Measurements from ENCODE around the gene TST. TPM values are rescaled to one million over a fixed set of nuclear protein-coding genes. Genes with fewer than 3 reads are reported as not detected.

TST gene
- total RNA-seq, 1 donor from 2014 or later: 96.0 TPM

DNA sequence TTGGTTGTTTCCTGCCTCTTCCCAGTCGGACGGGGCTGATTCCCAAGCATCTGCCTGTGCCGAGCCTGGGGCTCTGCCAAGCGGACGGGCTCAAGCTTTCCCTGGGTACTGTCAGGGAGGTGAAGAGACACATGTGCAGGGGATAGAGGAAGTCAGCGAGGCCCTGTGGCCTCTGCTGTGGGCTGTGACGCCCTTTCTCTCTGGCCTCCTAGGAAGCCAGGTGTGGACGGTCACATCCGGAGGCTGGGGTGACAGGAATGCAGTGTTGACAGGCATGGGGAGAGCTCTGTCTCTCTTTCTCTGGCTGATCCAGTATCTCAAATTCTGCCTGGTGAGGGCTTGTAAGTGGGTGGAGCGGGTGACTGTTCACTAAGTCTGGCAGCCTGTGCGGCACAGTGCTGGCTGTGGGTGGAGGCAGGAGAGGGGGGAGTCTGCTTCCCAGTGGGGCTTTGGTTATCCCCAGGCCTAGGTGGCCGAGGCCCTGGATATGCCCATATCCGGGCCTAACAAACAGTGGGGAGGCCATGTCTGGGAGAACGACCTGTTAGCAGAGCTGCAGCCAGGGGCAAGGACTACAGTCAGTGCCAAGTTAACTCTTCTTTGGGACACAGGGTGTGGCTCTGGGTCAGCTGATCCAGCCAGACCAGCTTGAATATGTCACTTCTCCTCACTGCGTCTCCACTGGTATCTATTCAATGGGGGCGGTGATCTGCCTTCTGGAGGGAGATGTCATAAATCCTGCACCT, 34.2 kb upstream of the TST start:
- DNase-seq: no peak

DNA sequence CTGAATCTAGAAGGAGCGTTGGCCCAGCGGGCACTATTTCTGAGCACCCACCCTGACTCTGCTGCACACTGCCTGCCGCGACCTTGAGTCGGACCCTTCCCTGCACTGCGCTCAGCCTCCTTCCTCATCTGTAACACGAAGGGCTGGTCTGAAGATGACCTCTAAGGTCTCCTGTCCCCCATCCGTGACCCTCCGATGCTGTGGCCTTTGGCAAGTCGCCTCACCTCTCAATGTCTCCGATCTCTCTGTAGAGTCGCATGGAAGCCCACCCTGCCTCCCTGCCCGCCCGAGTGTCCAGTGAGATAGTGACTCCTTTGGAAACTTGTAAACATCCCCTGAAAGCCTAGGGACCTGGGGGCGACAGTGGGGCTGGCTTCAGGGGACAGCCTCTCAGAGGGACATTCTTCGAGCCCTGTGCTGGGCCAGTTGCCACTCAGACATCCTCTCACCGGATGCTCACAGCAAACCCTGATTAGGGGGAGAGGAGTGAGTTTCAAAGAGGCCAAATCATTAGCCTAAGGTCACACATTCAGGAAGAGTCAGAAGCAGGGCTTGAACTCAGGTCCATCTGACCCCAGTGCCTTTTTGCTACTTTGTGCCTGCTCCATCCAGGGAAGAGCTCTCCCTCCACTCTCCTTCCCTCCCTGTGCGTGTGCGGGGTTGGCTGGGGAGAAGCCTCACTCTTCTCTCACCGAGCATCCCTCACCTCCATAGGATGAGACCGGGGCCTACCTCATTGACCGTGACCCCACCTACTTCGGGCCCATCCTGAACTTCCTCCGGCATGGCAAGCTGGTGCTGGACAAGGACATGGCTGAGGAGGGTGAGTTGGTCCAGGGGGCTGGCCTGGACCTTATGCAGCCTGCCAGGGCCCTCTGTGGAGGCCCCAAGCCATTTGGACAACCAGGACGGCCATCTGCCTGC, 33.4 kb upstream of the TST start:
- no peak for DNase-seq

DNA sequence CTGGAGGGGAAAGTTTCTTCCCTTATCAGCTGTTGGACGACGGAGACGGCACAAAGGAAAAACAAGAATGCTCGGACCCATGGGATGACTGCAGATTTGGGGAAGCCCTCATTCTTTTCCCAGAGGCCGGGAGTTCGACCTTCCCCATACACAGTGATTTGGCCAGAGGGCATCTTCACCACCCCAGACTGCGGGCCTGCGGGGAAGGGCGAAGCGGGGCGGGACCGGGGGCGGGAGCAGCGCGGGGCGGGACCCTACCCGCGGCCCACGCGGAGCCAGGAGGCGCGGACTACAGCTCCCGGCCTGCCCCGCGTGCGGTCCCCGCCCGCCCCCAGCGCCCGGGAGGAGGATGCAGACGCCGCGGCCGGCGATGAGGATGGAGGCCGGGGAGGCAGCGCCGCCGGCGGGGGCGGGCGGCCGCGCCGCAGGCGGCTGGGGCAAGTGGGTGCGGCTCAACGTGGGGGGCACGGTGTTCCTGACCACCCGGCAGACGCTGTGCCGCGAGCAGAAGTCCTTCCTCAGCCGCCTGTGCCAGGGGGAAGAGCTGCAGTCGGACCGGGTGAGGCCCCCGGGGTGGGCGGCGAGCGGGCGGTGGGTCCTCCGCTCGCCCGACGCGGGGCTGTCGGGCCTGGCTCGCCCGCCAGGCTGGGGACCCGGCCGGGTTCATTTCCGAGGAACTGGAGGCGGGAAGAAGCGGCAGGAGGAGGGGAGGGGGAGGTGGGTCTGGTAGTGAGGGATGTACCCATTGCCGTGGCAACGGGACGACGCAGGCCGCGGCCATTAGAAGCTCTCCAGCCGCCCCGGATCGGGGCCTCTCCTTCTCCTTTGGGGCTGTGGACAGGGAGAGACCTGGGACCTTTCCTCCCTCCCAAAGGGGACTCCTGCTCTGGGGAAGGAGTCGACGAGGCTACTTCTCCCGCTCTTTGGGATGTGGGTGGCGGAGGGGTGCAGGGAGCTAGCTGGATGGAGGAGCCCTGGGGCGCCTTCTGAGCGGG, 32.4 kb upstream of the TST start, which contains the start of gene KCTD17:
Gene KCTD17 (plus strand): TSS at position 352 of the 995 bp plus-strand sequence. CDS start 19 bp downstream, at position 371.
- peak; percentile 71 for DNase-seq

- DNase-seq: no peak
These were observed 31.7 kb upstream of the TST start for GRCh38 chr22:37050913-37051312.

GRCh38 chr22:37049224-37049623, 30.0 kb upstream of the TST start:
- no peak for DNase-seq

GRCh38 chr22:37048133-37048532, 28.9 kb upstream of the TST start:
- no peak for DNase-seq

GRCh38 chr22:37047006-37047405, 27.8 kb upstream of the TST start:
- DNase-seq: no peak

GRCh38 chr22:37046589-37046988, 27.3 kb upstream of the TST start:
- DNase-seq: no peak

DNA sequence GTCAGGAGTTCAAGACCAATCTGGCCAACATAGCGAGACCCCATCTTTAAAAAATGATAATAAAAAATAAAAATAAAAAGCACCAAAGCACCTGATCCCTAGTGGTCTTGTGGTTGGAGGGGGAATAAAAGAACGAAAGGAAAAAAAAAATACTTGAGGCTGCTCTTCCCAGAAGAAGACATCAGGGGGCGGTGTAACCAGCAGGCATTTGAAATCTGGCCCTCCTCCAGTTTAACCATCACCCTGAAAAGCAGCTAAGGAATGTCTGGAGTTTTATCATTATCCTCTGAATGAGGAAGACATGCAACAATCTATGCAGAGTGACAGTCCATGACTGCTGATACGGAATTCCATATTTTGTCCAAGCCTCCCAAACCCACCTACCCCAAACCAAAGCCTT, 26.7 kb upstream of the TST start:
- DNase-seq: peak; percentile 66

- DNase-seq: no peak
These were observed 25.7 kb upstream of the TST start for GRCh38 chr22:37044634-37045625.

DNA sequence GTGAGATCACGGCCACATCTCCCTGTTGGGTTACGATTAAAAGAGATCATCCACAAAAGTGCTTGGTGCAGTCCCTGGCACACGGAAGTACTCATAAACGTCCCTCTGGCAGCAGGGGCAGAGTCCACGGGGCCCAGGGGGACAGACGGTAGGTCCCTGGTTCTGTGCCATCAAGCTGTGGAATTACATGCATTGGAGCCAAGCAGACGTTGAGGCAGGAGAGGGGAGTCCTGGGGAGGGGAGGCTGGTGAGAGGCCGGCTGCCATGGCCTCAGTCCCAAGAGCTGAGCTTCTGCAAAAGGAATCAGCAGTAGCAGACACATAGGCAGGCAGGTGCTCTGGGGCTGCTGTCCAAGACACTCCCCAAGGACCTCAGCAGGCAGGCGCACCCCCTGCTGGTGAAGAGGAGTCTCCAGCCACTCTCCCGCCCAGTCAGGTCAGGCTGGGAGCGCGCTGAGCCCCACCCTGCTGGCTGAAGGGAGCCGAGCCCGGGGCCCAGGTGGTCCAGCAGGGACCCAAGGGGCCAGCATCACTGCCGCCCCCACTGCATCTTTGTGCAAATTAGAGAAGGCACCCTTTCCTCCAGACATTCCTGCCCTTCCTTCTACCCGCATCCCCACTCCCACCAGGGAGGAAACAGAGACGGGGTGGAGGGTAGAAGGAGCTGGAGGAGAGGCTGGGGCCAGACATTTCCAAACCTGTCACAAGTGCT, 24.7 kb upstream of the TST start:
- peak; percentile 70 for DNase-seq

DNA sequence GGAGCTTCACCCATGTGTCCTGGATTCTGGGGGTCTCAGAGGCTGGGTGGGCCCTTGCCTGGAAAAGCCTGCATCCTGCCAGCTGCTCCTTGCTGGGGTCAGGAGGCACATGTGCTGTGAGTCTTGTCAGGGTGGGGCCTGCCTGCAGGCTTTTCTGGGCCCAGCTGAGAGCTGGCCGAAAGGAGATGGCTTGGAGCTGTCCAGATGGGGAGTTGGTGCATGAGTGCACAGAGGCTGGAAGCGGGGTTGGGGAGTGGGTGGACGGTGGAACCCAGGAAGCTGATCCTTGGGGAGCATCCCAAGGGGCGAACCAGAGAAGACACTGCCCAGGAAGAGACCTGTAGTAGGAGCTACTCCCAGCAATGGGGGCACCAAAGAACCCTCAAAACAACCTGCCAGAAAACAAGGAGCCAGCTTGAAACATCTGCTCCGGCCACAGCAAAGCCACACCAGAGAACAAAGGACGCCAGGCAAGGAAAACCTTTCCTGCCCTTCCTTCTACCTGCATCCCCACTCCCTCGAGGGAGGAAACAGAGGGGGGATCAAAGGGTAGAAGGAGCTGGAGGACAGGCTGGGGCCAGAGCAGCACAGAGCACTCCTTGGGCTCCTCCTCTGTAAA, 24.1 kb upstream of the TST start:
- no peak for DNase-seq

- no peak for DNase-seq
These were observed 20.2 kb upstream of the TST start for GRCh38 chr22:37039466-37039865.

DNA sequence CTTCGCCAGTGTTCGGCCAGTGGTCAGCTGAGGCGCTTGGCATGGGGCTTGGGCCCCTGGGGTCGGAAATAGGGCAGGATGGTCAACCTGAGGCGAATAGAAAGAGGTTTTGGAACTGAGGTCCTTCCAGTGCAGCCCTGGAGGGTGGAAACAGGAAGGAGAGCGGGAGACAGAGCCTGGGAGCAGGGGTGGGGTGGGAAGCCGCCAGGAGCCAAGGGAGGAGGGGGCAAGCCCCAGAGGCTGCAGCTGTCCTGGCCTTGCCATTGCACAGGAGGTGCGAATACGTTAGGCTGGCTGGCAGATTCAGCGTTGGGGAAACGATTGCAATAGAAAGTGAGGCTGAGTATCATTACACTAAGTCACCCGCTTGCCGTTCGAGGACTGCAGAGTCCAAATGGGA, 18.4 kb upstream of the TST start:
- DNase-seq: no peak

GRCh38 chr22:37036655-37037377, 17.6 kb upstream of the TST start:
- DNase-seq: no peak

- DNase-seq: no peak
These were observed 14.6 kb upstream of the TST start for GRCh38 chr22:37033605-37034430.

- no peak for DNase-seq
These were observed 13.6 kb upstream of the TST start for GRCh38 chr22:37032535-37033460.
